H9 (cell line): Measurements from ENCODE around the gene CLCNKB. TPM values are rescaled to one million over a fixed set of nuclear protein-coding genes. Genes with fewer than 3 reads are reported as not detected.

Experiments
- DNase-seq: peaks from one replicate; pipeline ENCODE4 v3.0.0-alpha.2; 2017
- H2AFZ ChIP-seq: one replicate; pipeline ENCODE4 v1.6.1; 2013; ENCODE audit warnings: mild to moderate bottlenecking, low read length, control low read depth, moderate library complexity
- H2AK5ac ChIP-seq: 2 replicates; pipeline ENCODE4 v1.6.1; 2013; ENCODE audit warnings: low read length, control low read depth, mixed read lengths; ENCODE audit not compliant: insufficient read length
- H2BK120ac ChIP-seq: one replicate; pipeline ENCODE4 v1.6.1; 2013; ENCODE audit warnings: low read depth, mild to moderate bottlenecking, low read length, control low read depth, inconsistent platforms; ENCODE audit not compliant: poor library complexity, severe bottlenecking
- H2BK12ac ChIP-seq: 2 replicates; pipeline ENCODE4 v1.6.1; 2013; ENCODE audit warnings: low read length, control low read depth, mixed read lengths, low read depth; ENCODE audit not compliant: insufficient read length
- H2BK15ac ChIP-seq: 2 replicates; pipeline ENCODE4 v1.6.1; 2013; ENCODE audit warnings: low read depth, low read length, control low read depth
- H2BK20ac ChIP-seq: one replicate; pipeline ENCODE4 v1.6.1; 2013; ENCODE audit warnings: low read depth, mild to moderate bottlenecking, low read length, control low read depth, inconsistent platforms; ENCODE audit not compliant: poor library complexity, severe bottlenecking
- H2BK5ac ChIP-seq: 2 replicates; pipeline ENCODE4 v1.6.1; 2013; ENCODE audit warnings: low read length, control low read depth, mixed read lengths; ENCODE audit not compliant: insufficient read length
- H3K14ac ChIP-seq: 2 replicates; pipeline ENCODE4 v1.6.1; 2013; ENCODE audit warnings: low read length, control low read depth; ENCODE audit not compliant: insufficient read depth
- H3K18ac ChIP-seq: 2 replicates; pipeline ENCODE4 v1.6.1; 2013; ENCODE audit warnings: low read depth, mild to moderate bottlenecking, mixed read lengths, low read length, control low read depth; ENCODE audit not compliant: insufficient read length
- H3K23ac ChIP-seq: 2 replicates; pipeline ENCODE4 v1.6.1; 2013; ENCODE audit warnings: low read length, control low read depth, mixed read lengths, low read depth; ENCODE audit not compliant: insufficient read length
- H3K23me2 ChIP-seq: 2 replicates; pipeline ENCODE4 v1.6.1; 2013; ENCODE audit warnings: low read depth, mild to moderate bottlenecking, mixed read lengths, low read length, control low read depth; ENCODE audit not compliant: insufficient read length, poor library complexity, severe bottlenecking
- H3K27ac ChIP-seq: 2 replicates; pipeline ENCODE4 v1.5.1; 2013; ENCODE audit warnings: low read length, control low read depth, mixed read lengths, low read depth; ENCODE audit not compliant: insufficient read length
- H3K27me3 ChIP-seq: 2 replicates; pipeline ENCODE4 v1.6.1; 2013; ENCODE audit warnings: low read length, control low read depth, inconsistent platforms; ENCODE audit not compliant: insufficient read depth
- H3K4ac ChIP-seq: 2 replicates; pipeline ENCODE4 v1.6.1; 2013; ENCODE audit warnings: low read depth, mild to moderate bottlenecking, control low read depth, inconsistent platforms, low read length, moderate library complexity
- H3K4me1 ChIP-seq: 2 replicates; pipeline ENCODE4 v1.6.1; 2013; ENCODE audit warnings: low read length, control low read depth, inconsistent platforms; ENCODE audit not compliant: insufficient read depth
- H3K4me2 ChIP-seq: 2 replicates; pipeline ENCODE4 v1.6.1; 2013; ENCODE audit warnings: low read length, control low read depth, mixed read lengths; ENCODE audit not compliant: insufficient read length, insufficient read depth
- H3K56ac ChIP-seq: 2 replicates; pipeline ENCODE4 v1.6.1; 2013; ENCODE audit warnings: low read depth, mild to moderate bottlenecking, mixed read lengths, low read length, control low read depth; ENCODE audit not compliant: insufficient read length
- H3K79me1 ChIP-seq: 2 replicates; pipeline ENCODE4 v1.6.1; 2013; ENCODE audit warnings: low read depth, mild to moderate bottlenecking, moderate library complexity, low read length, control low read depth, inconsistent platforms; ENCODE audit not compliant: insufficient read depth, poor library complexity, severe bottlenecking
- H3K79me2 ChIP-seq: 2 replicates; pipeline ENCODE4 v1.6.1; 2013; ENCODE audit warnings: low read length, control low read depth, inconsistent platforms; ENCODE audit not compliant: insufficient read depth
- H3K9ac ChIP-seq: 2 replicates; pipeline ENCODE4 v1.6.1; 2013; ENCODE audit warnings: low read length, control low read depth, mixed read lengths; ENCODE audit not compliant: insufficient read length; ENCODE audit errors: extremely low read depth
- H3K9me3 ChIP-seq: one replicate; pipeline ENCODE4 v1.6.1; 2013; ENCODE audit warnings: low read depth, low read length, inconsistent platforms; ENCODE audit not compliant: control insufficient read depth
- H3T11ph ChIP-seq: one replicate; pipeline ENCODE4 v1.6.1; 2013; ENCODE audit warnings: mild to moderate bottlenecking, low read length, control low read depth, inconsistent platforms
- H4K20me1 ChIP-seq: one replicate; pipeline ENCODE4 v1.6.1; 2013; ENCODE audit not compliant: control insufficient read depth, insufficient read length, insufficient read depth
- H4K5ac ChIP-seq: 2 replicates; pipeline ENCODE4 v1.6.1; 2013; ENCODE audit warnings: low read depth, mild to moderate bottlenecking, mixed read lengths, low read length, control low read depth; ENCODE audit not compliant: insufficient read length
- H4K8ac ChIP-seq: replicated peaks from 2 replicates; pipeline ENCODE4 v1.6.1; 2013; ENCODE audit warnings: low read length, control low read depth, mixed read lengths, low read depth; ENCODE audit not compliant: insufficient read length
- H4K91ac ChIP-seq: 2 replicates; pipeline ENCODE4 v1.6.1; 2013; ENCODE audit warnings: low read depth, mild to moderate bottlenecking, moderate library complexity, mixed read lengths, low read length, control low read depth; ENCODE audit not compliant: insufficient read length
- H3K27ac Mint-ChIP-seq, 3 experiments: 2 replicates in 2 of 3; 3 replicates in 1 of 3; pipeline ENCODE4 v1.8.0; 2020 to 2021; ENCODE audit warnings: mixed read lengths in 3 of 3, mild to moderate bottlenecking in 1 of 3, moderate library complexity in 1 of 3
- H3K27me3 Mint-ChIP-seq: 2 replicates; pipeline ENCODE4 v1.8.0; 2021; ENCODE audit warnings: low read depth, mild to moderate bottlenecking, moderate library complexity, mixed read lengths
- H3K36me3 Mint-ChIP-seq, 3 experiments: 2 replicates in 2 of 3; 3 replicates in 1 of 3; pipeline ENCODE4 v1.8.0; 2020 to 2021; ENCODE audit warnings: low read depth in 3 of 3, mixed read lengths in 3 of 3; ENCODE audit not compliant: insufficient read depth in 1 of 3
- H3K4me1 Mint-ChIP-seq, 2 experiments: 2 replicates each; pipeline ENCODE4 v1.8.0; 2020; ENCODE audit warnings: mixed read lengths in 2 of 2
- H3K4me3 Mint-ChIP-seq, 2 experiments: 2 replicates in 1 of 2; 3 replicates in 1 of 2; pipeline ENCODE4 v1.8.0; 2020 to 2021; ENCODE audit warnings: mild to moderate bottlenecking in 2 of 2, mixed read lengths in 2 of 2, moderate library complexity in 1 of 2
- H3K9me3 Mint-ChIP-seq, 2 experiments: 2 replicates in 1 of 2; 3 replicates in 1 of 2; pipeline ENCODE4 v1.8.0; 2020; ENCODE audit warnings: mild to moderate bottlenecking in 2 of 2, mixed read lengths in 2 of 2, moderate library complexity in 1 of 2
- CTCF ChIP-seq: fragments of 200-600 bp; sonication (generic); conservative IDR thresholded peaks from 3 replicates; pipeline ENCODE4 v1.8.0; 2021; ENCODE audit warnings: antibody characterized with exemption, mild to moderate bottlenecking
- WGBS: extraction: QIAGEN DNeasy Blood & Tissue Kit; methylation state at CpG from one replicate; pipeline ENCODE4 v1.1.7; 2013; ENCODE audit warnings: missing lambda C conversion rate, low lambda C conversion rate, mixed read lengths; ENCODE audit not compliant: insufficient read length; ENCODE audit errors: extremely low coverage; 5-methylcytosine and 5-hydroxymethylcytosine counted together
- total RNA-seq: library from RNA; stranded (reverse); gene quantifications from 2 replicates; pipeline ENCODE4 v1.2.1, GENCODE V29; 2021

The CLCNKB gene
- total RNA-seq, 1 experiment from 2014 or later, result 1.7 TPM

- no peak overlapping the region for H3K27ac Mint-ChIP-seq
- Histone ChIP-seq H3K4ac (no peak overlapping the region), H3K56ac (no peak overlapping the region), H3K27ac (no peak overlapping the region), H2BK120ac (no peak overlapping the region), H4K20me1 (no peaks in the 10 kb centered on the region), H3K79me1 (no peaks in the 10 kb centered on the region), H2BK12ac (no peak overlapping the region), H3K79me2 (no peaks in the 10 kb centered on the region), H4K5ac (no peak overlapping the region), H3K23ac (no peak overlapping the region), H3K9ac (no peak overlapping the region), H4K91ac (no peak overlapping the region), H3K18ac (no peak overlapping the region), H2BK20ac (no peak overlapping the region), H3K23me2 (no peaks in the 10 kb centered on the region), H2BK15ac (no peak overlapping the region), H2AFZ (no peak overlapping the region), H3K14ac (no peak overlapping the region), H2AK5ac (no peak overlapping the region), H3T11ph (no peak overlapping the region), H3K4me2 (no peak overlapping the region), H3K4me1 (no peaks in the 10 kb centered on the region), H3K9me3 (no peaks in the 10 kb centered on the region), H2BK5ac (no peak overlapping the region), H4K8ac (no peak overlapping the region), H3K27me3 (no peaks in the 10 kb centered on the region)
- peak; percentile 28 for DNase-seq
- WGBS, result no CpG with 5 or more reads among the region's 11 CpGs
- no peak overlapping the region for H3K4me3 Mint-ChIP-seq
- no peaks in the 10 kb centered on the region for H3K36me3 Mint-ChIP-seq
- H3K27me3 Mint-ChIP-seq, result peaks cover 25% of the 10 kb centered on the region
- no peak for TF ChIP-seq CTCF
- no peaks in the 10 kb centered on the region for H3K9me3 Mint-ChIP-seq
- peaks cover 7 to 10% of the 10 kb centered on the region in 2 experiments; a peak in 1 of 4 replicates for H3K4me1 Mint-ChIP-seq
Observed at GRCh38 chr1:16006010-16006409, 37.6 kb upstream of the CLCNKB start.
